Heart left ventricle (tissue), 13 donors: ENCODE measurements around the gene CMC1.

Experiments used
- CTCF ChIP-seq, 12 donors: fragments of 200-600 bp; sonication (generic) in 4 of 12; IDR thresholded peaks; one replicate each; pipeline versions ENCODE4 v1.5.0 to v1.8.0; 2018 to 2022; ENCODE audit warnings: antibody characterized with exemption in 12 of 12, mild to moderate bottlenecking in 5 of 12
- POLR2A ChIP-seq, 2 donors: fragments of 450-650 bp; IDR thresholded peaks; one replicate each; pipeline ENCODE4 v1.6.1; 2017; ENCODE audit warnings: antibody characterized with exemption in 2 of 2, mild to moderate bottlenecking in 2 of 2, moderate library complexity in 2 of 2
- donor health status: ischemic (EF 13 %, LVEDD 7.1; RV severe dilation, severe dysfunction).
- donor health status: DM: no; HTN: yes; CAD: no.
- donor health status: DM: no; HTN: no; CAD: no.
- donor health status: ischemic (EF 25% LVEDD 6.9; RV normal size, moderate dysfunction).
- donor health status: ischemic (EF 25% LVEDD 5.7; RV mildly dilated, moderate dysfunction).
- donor health status: ischemic (EF 35%, LVEDD 5.7; RV mildly dilated, moderate dysfunction).
- donor health status: nonischemic (EF 11% LVEDD 7.7; RV severe dilation, severe dysfunction).
- donor health status: DM: yes; HTN: yes; CAD: no.
- donor health status: PGD.
- donor health status: ischemic (EF 29% LVEDD 5.4; RV normal size, mild dysfunction).
- donor health status: nonischemic (EF 23%, LVEDD 6.1; RV moderate dilation, normal function).

GRCh38 chr3:28273837-28274236 is 32.4 kb downstream of the CMC1 start:
- no peak for TF ChIP-seq POLR2A (IDR thresholded peaks at IDR 0.05)
- TF ChIP-seq CTCF (IDR thresholded peaks at IDR 0.05) = no peak
